HG03460 (cell line): ENCODE measurements around the gene CNOT3.
A peak's percentile ranks its signal among the peaks of the same experiment; 100 is the strongest.

Experiments
- ATAC-seq: cut with Tn5 transposase; IDR thresholded peaks from one replicate; pipeline ENCODE4 v1.9.1; 2021; ENCODE audit not compliant: unreplicated experiment

Gene CNOT3

GRCh38 chr19:54115109-54116063 is 22.2 kb upstream of the CNOT3 start, which contains the start of the genes PRPF31 and TFPT:
TSS of gene PRPF31 (plus strand) at chr19:54115754. CDS start at chr19:54118279, 2,525 bp downstream.
TSS of gene TFPT (minus strand) at chr19:54115657. CDS start at chr19:54115269, 388 bp downstream.
- peak; percentile 65 for ATAC-seq

GRCh38 chr19:54121259-54121658 is 16.3 kb upstream of the CNOT3 start:
- ATAC-seq: no peak

- no peak for ATAC-seq
These were observed 13.9 kb upstream of the CNOT3 start for GRCh38 chr19:54123682-54124081.

- no peak for ATAC-seq
These were observed 13.2 kb upstream of the CNOT3 start for GRCh38 chr19:54124393-54124792.

GRCh38 chr19:54125713-54126112 is 11.8 kb upstream of the CNOT3 start:
- no peak for ATAC-seq

- ATAC-seq: no peak
These were observed 9.7 kb upstream of the CNOT3 start for GRCh38 chr19:54127688-54128440.

- ATAC-seq: no peak
These were observed 9.2 kb upstream of the CNOT3 start for GRCh38 chr19:54128441-54128725.

- ATAC-seq: no peak
These were observed 8.6 kb upstream of the CNOT3 start for GRCh38 chr19:54128796-54129616.

- ATAC-seq: no peak
These were observed 8.0 kb upstream of the CNOT3 start for GRCh38 chr19:54129617-54129996.

GRCh38 chr19:54133312-54133956 is 4.1 kb upstream of the CNOT3 start:
- ATAC-seq: no peak

GRCh38 chr19:54133957-54134590 is 3.5 kb upstream of the CNOT3 start:
- no peak for ATAC-seq

- no peak for ATAC-seq
These were observed 1.3 kb upstream of the CNOT3 start for GRCh38 chr19:54136086-54136863.

- ATAC-seq: peak; percentile 76
These were observed 481 bp upstream of the CNOT3 start for GRCh38 chr19:54136864-54137698.

- ATAC-seq: no peak
These were observed 1.1 kb downstream of the CNOT3 start for GRCh38 chr19:54138489-54139256.

GRCh38 chr19:54141356-54141755 is 3.8 kb downstream of the CNOT3 start:
- ATAC-seq: no peak

- no peak for ATAC-seq
These were observed 4.7 kb downstream of the CNOT3 start for GRCh38 chr19:54142166-54142780.

GRCh38 chr19:54145541-54146158 is 8.1 kb downstream of the CNOT3 start:
- ATAC-seq: no peak
